Measurements from ENCODE around the gene EPRS1. TPM values are rescaled to one million over a fixed set of nuclear protein-coding genes. Genes with fewer than 3 reads are reported as not detected.
A peak's percentile ranks its signal among the peaks of the same experiment; 100 is the strongest.

EPRS1 gene
- total and polyA plus RNA-seq, 2 of the 4 experiments (the other 2 are of a cell fraction): 48.0 to 159 TPM

- Histone ChIP-seq H2BK5ac (ENCODE audit: low read depth, low read length, poor library complexity, severe bottlenecking) (no peak overlapping the region), H3K36me3 (ENCODE audit: control insufficient read depth, insufficient read depth, low read length) (peaks cover 18% of the 10 kb centered on the region), H3K9ac (ENCODE audit: low read depth, low read length) (no peak overlapping the region), H3K4me1 (ENCODE audit: control insufficient read depth, insufficient read depth, low read length) (peaks cover 3% of the 10 kb centered on the region), H4K5ac (ENCODE audit: low read depth, low read length) (no peak overlapping the region), H3K27me3 (ENCODE audit: control insufficient read depth, insufficient read depth, low read length) (no peaks in the 10 kb centered on the region), H2AK5ac (ENCODE audit: low read depth, low read length) (no peak overlapping the region), H2BK20ac (ENCODE audit: low read depth, low read length) (no peak overlapping the region), H4K20me1 (ENCODE audit: insufficient read depth, low read length) (no peaks in the 10 kb centered on the region), H3K18ac (ENCODE audit: low read depth, low read length) (no peak overlapping the region), H3K79me1 (ENCODE audit: low read depth in 1 of 2, low read length in 2 of 2) (peaks cover 7 to 10% of the 10 kb centered on the region in 2 experiments; a peak in 2 of 4 replicates), H3K56ac (ENCODE audit: extremely low read depth, insufficient read depth, low read length) (no peak overlapping the region), H3K9me1 (ENCODE audit: insufficient read depth, low read length) (no peaks in the 10 kb centered on the region), H4K91ac (ENCODE audit: insufficient read depth, low read depth, low read length) (no peak overlapping the region), H3K9me3 (ENCODE audit: control insufficient read depth, insufficient read depth, low read length) (no peaks in the 10 kb centered on the region), H2AFZ (replicated peaks; ENCODE audit: low read length, poor library complexity) (no peak overlapping the region), H3K27ac (ENCODE audit: insufficient read depth, low read length) (no peak overlapping the region), H3K23ac (ENCODE audit: low read depth, low read length) (no peak overlapping the region), H3K4me3 (ENCODE audit: insufficient read depth, low read depth, low read length) (no peak overlapping the region), H2BK15ac (ENCODE audit: low read depth, low read length) (no peak overlapping the region), H3K4me2 (ENCODE audit: low read depth, low read length) (no peak overlapping the region), H3K14ac (replicated peaks; ENCODE audit: low read depth, low read length) (no peak overlapping the region), H3K4ac (ENCODE audit: low read depth, low read length) (no peak overlapping the region), H4K8ac (ENCODE audit: low read depth in 2 of 2, low read length in 2 of 2) (no peak overlapping the region), H2BK120ac (ENCODE audit: low read depth, low read length) (no peak overlapping the region), H2AK9ac (replicated peaks; ENCODE audit: low read depth, low read length, poor library complexity) (no peak overlapping the region)
- intact Hi-C loops (cut with micrococcal nuclease) (no loop called here), dilution Hi-C loops (cut with HindIII; ENCODE audit: low sequenced_read_pairs, unreplicated experiment) (no loop called here), in situ Hi-C loops (cut with MboI; ENCODE audit: low sequenced_read_pairs) (no loop called here)
- ChIA-PET CTCF (interaction anchor here (0.9 to 1.5 kb wide), 4 partner anchors 8 to 21 kb away, joined by 3 to 8 read pairs (median 4); no protein-coding TSS in a partner anchor), POLR2A (ENCODE audit: unreplicated experiment) (no interaction called here)
- no peak for ATAC-seq (ENCODE audit: low read depth)
- TF ChIP-seq USF2 (IDR thresholded peaks at IDR 0.05; ENCODE audit: low read depth, low read length) (no peak), RFX5 (IDR thresholded peaks at IDR 0.05; ENCODE audit: low read depth, low read length) (no peak), MAFK (IDR thresholded peaks at IDR 0.05; ENCODE audit: low read depth, low read length) (no peak), ELK1 (IDR thresholded peaks at IDR 0.05; ENCODE audit: borderline replicate concordance, low read depth, low read length) (no peak), NFE2L2 (IDR thresholded peaks at IDR 0.05; ENCODE audit: low read depth, low read length) (no peak), CEBPB (IDR thresholded peaks at IDR 0.05; ENCODE audit: low read depth, low read length) (no peak), MXI1 (IDR thresholded peaks at IDR 0.05; ENCODE audit: borderline replicate concordance, low read depth, low read length) (no peak), SMC3 (IDR thresholded peaks at IDR 0.05; ENCODE audit: low read depth, low read length) (no peak), RCOR1 (IDR thresholded peaks at IDR 0.05; ENCODE audit: insufficient replicate concordance, low read length) (no peak), BHLHE40 (IDR thresholded peaks at IDR 0.05; ENCODE audit: low read depth, low read length) (no peak), RAD21 (IDR thresholded peaks at IDR 0.05; ENCODE audit: low read length) (no peak), MAZ (IDR thresholded peaks at IDR 0.05; ENCODE audit: borderline replicate concordance, low read depth, low read length) (no peak), CTCF (conservative IDR thresholded peaks at IDR 0.05; ENCODE audit: low read depth, low read length) (no peak), POLR2A (IDR thresholded peaks at IDR 0.05; ENCODE audit: low read depth, low read length) (no peak)
- peak; percentile 10 for DNase-seq
- no TSS peak for BruUV-seq (replicated peaks)
Measured at GRCh38 chr1:220011620-220012019, 34.7 kb downstream of the EPRS1 start.
